MM.1S (cell line): ENCODE measurements around the gene PTGES.

Experiments
- DNase-seq: peaks from one replicate; pipeline ENCODE4 v3.0.0-alpha.2; 2015
- H2AFZ ChIP-seq: fragments of 300-600 bp; sonication (generic); 2 replicates; pipeline ENCODE4 v1.6.0; 2016; ENCODE audit warnings: antibody characterized with exemption, low read length
- H3F3A ChIP-seq: fragments of 300-600 bp; sonication (generic); 2 replicates; pipeline ENCODE4 v1.6.1; 2016; ENCODE audit warnings: mild to moderate bottlenecking, antibody characterized with exemption, low read length, moderate library complexity, mixed read lengths; ENCODE audit not compliant: insufficient read depth
- H3K27ac ChIP-seq: fragments of 300-600 bp; sonication (generic); 2 replicates; pipeline ENCODE4 v1.5.1; 2016; ENCODE audit warnings: mild to moderate bottlenecking, low read length
- H3K27me3 ChIP-seq: fragments of 300-600 bp; sonication (generic); replicated peaks from 2 replicates; pipeline ENCODE4 v1.6.0; 2016; ENCODE audit warnings: low read length; ENCODE audit not compliant: insufficient read depth
- H3K36me3 ChIP-seq: fragments of 300-600 bp; sonication (generic); replicated peaks from 2 replicates; pipeline ENCODE4 v1.6.1; 2016; ENCODE audit warnings: mild to moderate bottlenecking, low read length, mixed read lengths; ENCODE audit not compliant: insufficient read depth
- H3K4me1 ChIP-seq: fragments of 300-600 bp; sonication (generic); 2 replicates; pipeline ENCODE4 v1.6.1; 2016; ENCODE audit warnings: low read length, mixed read lengths
- H3K4me2 ChIP-seq: fragments of 300-600 bp; sonication (generic); 2 replicates; pipeline ENCODE4 v1.6.0; 2016; ENCODE audit warnings: low read depth, low read length
- H3K4me3 ChIP-seq: fragments of 300-600 bp; sonication (generic); 2 replicates; pipeline ENCODE4 v1.5.1; 2016; ENCODE audit warnings: low read length, mixed read lengths
- H3K79me2 ChIP-seq: fragments of 300-600 bp; sonication (generic); 2 replicates; pipeline ENCODE4 v1.6.1; 2016; ENCODE audit warnings: mixed run types, low read length, mixed read lengths
- H3K9ac ChIP-seq: fragments of 300-600 bp; sonication (generic); 2 replicates; pipeline ENCODE4 v1.6.1; 2016; ENCODE audit warnings: low read length, mixed read lengths
- H3K9me2 ChIP-seq: fragments of 300-600 bp; sonication (generic); replicated peaks from 2 replicates; pipeline ENCODE4 v1.6.1; 2016; ENCODE audit warnings: mild to moderate bottlenecking, low read length, mixed read lengths; ENCODE audit not compliant: insufficient read depth
- H3K9me3 ChIP-seq: fragments of 300-600 bp; sonication (generic); replicated peaks from 2 replicates; pipeline ENCODE4 v1.6.1; 2016; ENCODE audit warnings: mild to moderate bottlenecking, low read length, mixed read lengths; ENCODE audit not compliant: insufficient read depth
- H4K20me1 ChIP-seq: fragments of 300-600 bp; sonication (generic); 2 replicates; pipeline ENCODE4 v1.6.1; 2016; ENCODE audit warnings: mild to moderate bottlenecking, low read length, moderate library complexity, mixed read lengths; ENCODE audit not compliant: insufficient read depth
- EZH2 ChIP-seq: fragments of 300-600 bp; sonication (generic); optimal IDR thresholded peaks from 2 replicates; pipeline ENCODE3; 2017; ENCODE audit warnings: low read depth, mild to moderate bottlenecking, antibody characterized with exemption, low read length, mixed read lengths
- EZH2phosphoT487 ChIP-seq: fragments of 300-600 bp; sonication (generic); IDR thresholded peaks from 2 replicates; pipeline ENCODE4 v1.6.1; 2018; ENCODE audit warnings: antibody characterized with exemption, low read length
- TF ChIP-seq, protein P1 (sequence below): fragments of 300-600 bp; sonication (generic); IDR thresholded peaks from 2 replicates; pipeline ENCODE4 v1.5.1; 2016; ENCODE audit warnings: antibody characterized with exemption, low read length, mixed read lengths

Gene PTGES

DNA sequence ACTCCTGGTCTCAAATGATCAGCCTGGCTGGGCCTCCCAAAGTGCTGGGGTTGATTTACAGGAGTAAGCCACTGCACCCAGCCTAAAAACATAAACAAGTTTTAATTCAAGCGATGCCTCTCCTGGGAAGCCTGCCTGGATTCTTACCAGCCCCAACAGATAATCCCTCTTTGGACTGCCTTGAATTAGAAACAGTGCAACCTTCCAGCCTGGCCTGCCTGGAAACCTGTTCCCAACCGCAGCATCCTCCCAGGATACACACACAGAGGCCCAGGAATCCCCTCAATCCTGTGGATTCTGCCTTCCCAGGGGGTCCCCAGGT lies 19.2 kb downstream of the PTGES start:
- TF ChIP-seq EZH2 (no peak), EZH2phosphoT487 (no peak)
- TF ChIP-seq, protein P1, sequence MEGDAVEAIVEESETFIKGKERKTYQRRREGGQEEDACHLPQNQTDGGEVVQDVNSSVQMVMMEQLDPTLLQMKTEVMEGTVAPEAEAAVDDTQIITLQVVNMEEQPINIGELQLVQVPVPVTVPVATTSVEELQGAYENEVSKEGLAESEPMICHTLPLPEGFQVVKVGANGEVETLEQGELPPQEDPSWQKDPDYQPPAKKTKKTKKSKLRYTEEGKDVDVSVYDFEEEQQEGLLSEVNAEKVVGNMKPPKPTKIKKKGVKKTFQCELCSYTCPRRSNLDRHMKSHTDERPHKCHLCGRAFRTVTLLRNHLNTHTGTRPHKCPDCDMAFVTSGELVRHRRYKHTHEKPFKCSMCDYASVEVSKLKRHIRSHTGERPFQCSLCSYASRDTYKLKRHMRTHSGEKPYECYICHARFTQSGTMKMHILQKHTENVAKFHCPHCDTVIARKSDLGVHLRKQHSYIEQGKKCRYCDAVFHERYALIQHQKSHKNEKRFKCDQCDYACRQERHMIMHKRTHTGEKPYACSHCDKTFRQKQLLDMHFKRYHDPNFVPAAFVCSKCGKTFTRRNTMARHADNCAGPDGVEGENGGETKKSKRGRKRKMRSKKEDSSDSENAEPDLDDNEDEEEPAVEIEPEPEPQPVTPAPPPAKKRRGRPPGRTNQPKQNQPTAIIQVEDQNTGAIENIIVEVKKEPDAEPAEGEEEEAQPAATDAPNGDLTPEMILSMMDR, result no peak
- DNase-seq, result no peak
- Histone ChIP-seq H3F3A (no peaks in the 10 kb centered on the region), H3K27ac (no peak overlapping the region), H3K79me2 (no peaks in the 10 kb centered on the region), H3K9me2 (no peaks in the 10 kb centered on the region), H3K9ac (no peak overlapping the region), H3K36me3 (no peaks in the 10 kb centered on the region), H3K4me3 (no peak overlapping the region), H3K4me2 (no peak overlapping the region), H3K27me3 (peaks cover 82% of the 10 kb centered on the region), H3K9me3 (no peaks in the 10 kb centered on the region), H4K20me1 (no peaks in the 10 kb centered on the region), H3K4me1 (no peaks in the 10 kb centered on the region), H2AFZ (no peak overlapping the region)

DNA sequence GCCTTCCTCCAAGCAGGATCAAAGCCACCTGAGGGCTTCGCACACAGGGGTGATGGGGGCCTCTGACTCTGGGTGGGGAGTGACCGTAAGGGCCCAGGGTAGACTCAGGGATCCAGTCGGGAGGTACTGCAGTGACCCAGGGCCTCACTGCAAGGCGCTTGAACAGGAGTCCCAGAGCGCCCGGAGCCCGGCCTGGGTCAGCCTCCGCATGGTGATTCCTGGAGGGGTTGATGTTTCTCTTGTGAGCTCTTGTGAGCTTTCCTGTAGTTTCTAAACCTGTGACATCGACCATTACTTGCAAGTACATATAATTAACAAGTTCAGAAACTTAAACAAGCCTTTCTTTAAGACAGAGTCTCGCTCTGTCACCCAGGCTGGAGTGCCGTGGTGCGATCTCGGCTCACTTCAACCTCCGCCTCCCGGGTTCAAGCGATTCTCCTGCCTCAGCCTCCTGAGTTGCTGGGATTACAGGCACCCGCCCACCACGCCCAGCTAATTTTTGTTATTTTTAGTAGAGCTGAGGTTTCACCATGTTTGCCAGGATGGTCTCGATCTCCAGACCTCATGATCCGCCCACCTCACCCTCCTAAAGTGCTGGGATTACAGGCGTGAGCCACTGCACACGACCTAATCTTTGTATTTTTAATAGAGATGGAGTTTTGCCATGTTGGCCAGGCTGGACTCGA lies 19.8 kb downstream of the PTGES start:
- Histone ChIP-seq H3K9ac (no peak overlapping the region), H4K20me1 (no peaks in the 10 kb centered on the region), H3F3A (no peaks in the 10 kb centered on the region), H3K27me3 (peaks cover 79% of the 10 kb centered on the region), H3K27ac (no peak overlapping the region), H3K9me2 (no peaks in the 10 kb centered on the region), H3K4me1 (no peaks in the 10 kb centered on the region), H3K4me3 (no peak overlapping the region), H3K79me2 (no peaks in the 10 kb centered on the region), H3K4me2 (no peak overlapping the region), H2AFZ (no peak overlapping the region), H3K9me3 (no peaks in the 10 kb centered on the region), H3K36me3 (no peaks in the 10 kb centered on the region)
- no peak for DNase-seq
- TF ChIP-seq EZH2phosphoT487 (no peak), EZH2 (no peak)
- TF ChIP-seq, protein P1, result no peak

DNA sequence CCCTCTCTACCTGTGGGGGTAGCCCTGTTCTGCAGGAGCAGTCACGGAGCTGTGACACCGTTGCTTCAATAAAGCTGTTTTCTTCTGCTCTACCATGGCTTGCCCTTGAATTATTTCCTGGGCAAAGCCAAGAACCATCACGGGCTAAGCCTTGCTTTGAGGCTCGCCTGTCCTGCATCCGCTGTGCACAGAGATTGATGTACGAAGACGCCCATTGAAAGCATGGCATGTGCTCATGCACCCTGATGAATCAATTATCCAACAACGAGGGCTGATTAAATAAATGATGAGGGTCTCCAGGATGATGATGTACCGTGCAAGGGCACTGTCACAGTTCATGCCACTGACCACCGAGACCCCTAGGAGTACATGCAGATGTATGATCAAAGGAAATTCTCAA lies 20.7 kb downstream of the PTGES start:
- no peaks in the 10 kb centered on the region for H3K79me2 ChIP-seq
- H3K36me3 ChIP-seq, result no peaks in the 10 kb centered on the region
- peaks cover 83% of the 10 kb centered on the region for H3K27me3 ChIP-seq
- H3K4me1 ChIP-seq, result no peaks in the 10 kb centered on the region
- H3K27ac ChIP-seq, result no peak overlapping the region
- TF ChIP-seq, protein P1, result no peak
- TF ChIP-seq EZH2 (no peak), EZH2phosphoT487 (no peak)
- H3K9me2 ChIP-seq, result no peaks in the 10 kb centered on the region
- no peaks in the 10 kb centered on the region for H4K20me1 ChIP-seq
- H3K9ac ChIP-seq, result no peak overlapping the region
- H3K4me2 ChIP-seq, result no peak overlapping the region
- no peak overlapping the region for H2AFZ ChIP-seq
- no peak for DNase-seq
- no peak overlapping the region for H3K4me3 ChIP-seq
- H3K9me3 ChIP-seq, result no peaks in the 10 kb centered on the region
- no peaks in the 10 kb centered on the region for H3F3A ChIP-seq
